Measurements from ENCODE around the gene CDH4. TPM values are rescaled to one million over a fixed set of nuclear protein-coding genes. Genes with fewer than 3 reads are reported as not detected.

The CDH4 gene
- total RNA-seq, 4 donors from 2014 or later: 0.71 to 4.2 (median 2.9) TPM

DNA sequence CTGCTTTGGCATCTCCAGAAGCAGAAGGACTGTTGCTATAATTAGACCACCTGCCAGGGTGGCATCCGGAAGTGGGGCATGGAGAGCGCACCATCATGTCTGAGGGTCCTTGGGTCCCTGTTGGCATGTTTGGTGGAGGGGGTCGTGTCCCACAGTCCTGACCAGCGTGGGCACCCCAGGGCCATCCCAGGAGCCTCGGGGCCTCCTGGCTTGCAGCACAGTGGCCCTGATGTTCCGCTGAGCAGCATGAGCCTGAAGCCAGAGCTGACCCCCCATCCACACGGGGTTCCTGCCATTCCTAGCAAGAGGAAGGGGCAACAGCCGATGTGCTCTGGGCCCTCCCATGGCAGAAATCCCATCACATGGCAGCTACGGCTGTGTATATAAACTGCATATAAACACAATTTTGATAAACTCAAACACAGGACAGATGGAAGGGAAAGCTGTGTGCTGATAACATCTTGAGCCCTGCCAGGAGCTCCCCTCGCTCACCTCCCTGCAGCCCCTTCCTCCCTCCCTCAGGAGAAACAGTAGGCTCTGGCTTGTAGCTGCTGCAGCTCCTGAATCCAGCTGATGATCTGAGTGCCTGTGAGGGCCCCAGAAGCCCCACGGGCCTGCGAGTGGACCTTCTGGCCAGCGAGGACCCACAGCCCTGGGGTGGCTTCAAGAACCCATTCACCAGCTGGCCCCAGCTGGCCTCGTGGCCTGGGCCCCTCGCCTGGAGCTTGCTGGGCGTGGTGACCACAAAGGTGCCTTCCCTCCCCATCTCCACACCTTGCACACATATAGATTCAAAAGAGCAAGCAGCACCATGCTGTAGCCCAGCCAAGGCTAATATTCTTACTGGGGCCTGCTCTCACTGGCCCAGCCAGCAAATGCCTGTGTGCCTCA is 321.6 kb downstream of the CDH4 start:
- 73 to 87% methylated on average over 10 to 16 of the region's 16 CpGs for WGBS, 2 donors
- no peak for TF ChIP-seq POLR2A (IDR thresholded peaks at IDR 0.05)
- TF ChIP-seq CTCF (IDR thresholded peaks at IDR 0.05): no peak
- H3K4me3 ChIP-seq (ENCODE audit: low read depth, poor library complexity, severe bottlenecking): no peak overlapping the region
- intact Hi-C loops (cut with DNase I; ENCODE audit: low total_unique reads): no loop called here
- no peak for DNase-seq (ENCODE audit: low spot score in 2 of 2)

DNA sequence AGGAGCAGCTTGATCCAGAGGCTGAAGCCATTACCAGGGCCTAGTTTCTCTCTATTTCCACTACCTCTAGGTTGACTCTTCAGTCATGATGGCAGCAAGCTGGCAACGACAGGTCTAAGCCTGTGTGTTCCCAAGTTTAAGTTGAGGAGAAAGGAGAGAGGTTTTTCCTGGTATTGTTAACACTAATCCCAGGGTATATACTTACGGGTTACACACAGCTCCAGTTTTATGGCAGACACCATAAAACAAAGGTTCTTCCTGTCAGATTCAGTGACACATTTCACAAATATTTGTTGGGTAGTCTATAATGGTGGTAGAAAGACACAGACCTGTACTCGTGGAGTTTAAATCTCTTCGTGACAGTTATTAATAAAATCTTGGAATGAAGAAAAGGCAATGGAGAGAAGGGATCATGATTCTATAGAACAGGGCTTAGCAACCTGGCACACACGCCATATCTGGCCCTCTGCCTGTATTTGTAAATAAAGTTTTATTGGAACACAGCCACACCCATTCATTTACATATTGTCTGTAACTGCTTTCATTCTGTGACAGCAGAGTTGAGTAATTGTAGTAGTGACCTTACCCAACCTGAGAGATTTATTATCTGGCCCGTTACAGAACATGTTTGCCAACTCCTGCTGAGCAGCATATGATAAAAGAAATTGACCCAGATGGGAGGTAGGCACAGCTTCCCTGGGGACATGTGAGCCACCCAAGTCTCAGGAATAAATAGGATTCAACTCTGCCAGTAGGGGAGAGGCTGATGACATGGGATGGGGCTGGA is 323.3 kb downstream of the CDH4 start:
- H3K4me3 ChIP-seq (ENCODE audit: low read depth, poor library complexity, severe bottlenecking): no peak overlapping the region
- no peak for DNase-seq (ENCODE audit: low spot score in 2 of 2)
- 50 to 51% methylated on average over 6 of the region's 6 CpGs for WGBS, 2 donors
- intact Hi-C loops (cut with DNase I; ENCODE audit: low total_unique reads): no loop called here
- TF ChIP-seq POLR2A (IDR thresholded peaks at IDR 0.05) (no peak), CTCF (IDR thresholded peaks at IDR 0.05) (no peak)

- intact Hi-C loops (cut with DNase I; ENCODE audit: low total_unique reads): no loop called here
- WGBS, 2 donors: 86 to 88% methylated on average over 5 of the region's 5 CpGs
- no peak overlapping the region for H3K4me3 ChIP-seq (ENCODE audit: low read depth, poor library complexity, severe bottlenecking)
- TF ChIP-seq POLR2A (IDR thresholded peaks at IDR 0.05) (no peak), CTCF (IDR thresholded peaks at IDR 0.05) (no peak)
- no peak for DNase-seq (ENCODE audit: low spot score in 2 of 2)
Observed at GRCh38 chr20:61576372-61576771, 324.3 kb downstream of the CDH4 start.

DNA sequence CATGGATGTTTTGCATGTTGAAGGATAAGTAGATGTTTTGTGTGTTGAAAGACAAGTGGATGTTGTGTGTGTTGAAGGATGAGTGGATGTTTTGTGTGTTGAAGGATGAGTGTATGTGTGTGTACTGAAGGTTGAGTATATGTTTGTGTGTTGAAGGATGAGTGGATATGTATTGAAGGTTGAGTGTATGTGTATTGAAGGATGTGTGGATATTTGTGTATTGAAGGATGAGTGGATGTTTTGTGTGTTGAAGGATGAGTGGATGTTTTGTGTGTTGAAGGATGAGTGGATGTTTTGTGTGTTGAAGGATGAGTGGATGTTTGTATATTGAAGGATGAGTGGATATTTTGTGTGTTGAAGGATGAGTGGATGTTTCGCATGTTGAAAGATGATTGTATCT is 325.0 kb downstream of the CDH4 start:
- 88 to 96% methylated on average over 1 of the region's 1 CpG for WGBS, 2 donors
- intact Hi-C loops (cut with DNase I; ENCODE audit: low total_unique reads): no loop called here
- H3K4me3 ChIP-seq (ENCODE audit: low read depth, poor library complexity, severe bottlenecking): no peak overlapping the region
- DNase-seq (ENCODE audit: low spot score in 2 of 2): no peak
- TF ChIP-seq POLR2A (IDR thresholded peaks at IDR 0.05): no peak
- TF ChIP-seq CTCF (IDR thresholded peaks at IDR 0.05): no peak

- intact Hi-C loops (cut with DNase I; ENCODE audit: low total_unique reads): no loop called here
- TF ChIP-seq CTCF (IDR thresholded peaks at IDR 0.05): no peak
- no peak for TF ChIP-seq POLR2A (IDR thresholded peaks at IDR 0.05)
- WGBS, 2 donors: 81 to 88% methylated on average over 7 of the region's 7 CpGs
- H3K4me3 ChIP-seq (ENCODE audit: low read depth, poor library complexity, severe bottlenecking): no peak overlapping the region
- no peak for DNase-seq (ENCODE audit: low spot score in 2 of 2)
Observed at GRCh38 chr20:61579908-61580307, 327.8 kb downstream of the CDH4 start.
